ENCODE results near the gene UNC5C. TPM values are rescaled to one million over a fixed set of nuclear protein-coding genes. Genes with fewer than 3 reads are reported as not detected.

Gene UNC5C
- total RNA-seq, 4 donors from 2014 or later, result 0.98 to 2.3 (median 1.2) TPM

GRCh38 chr4:95213366-95213765 is 335.4 kb downstream of the UNC5C start:
- Histone ChIP-seq H3K27me3 (no peaks in the 10 kb centered on the region), H3K36me3 (no peaks in the 10 kb centered on the region), H3K27ac (no peak overlapping the region), H3K4me3 (no peak overlapping the region), H3K9me3 (no peaks in the 10 kb centered on the region), H3K4me1 (no peaks in the 10 kb centered on the region)
- no peak for TF ChIP-seq CTCF (IDR thresholded peaks at IDR 0.05)
- TF ChIP-seq EP300 (IDR thresholded peaks at IDR 0.05), result no peak
- no peak for TF ChIP-seq POLR2AphosphoS5 (IDR thresholded peaks at IDR 0.05)
- no peak for TF ChIP-seq POLR2A (IDR thresholded peaks at IDR 0.05)
- 67% methylated on average over 8 of the region's 8 CpGs for WGBS
- no peak for DNase-seq (ENCODE audit: low spot score in 2 of 2)

GRCh38 chr4:95212692-95213091 is 336.1 kb downstream of the UNC5C start:
- no peak for TF ChIP-seq POLR2A (IDR thresholded peaks at IDR 0.05)
- no peak for TF ChIP-seq CTCF (IDR thresholded peaks at IDR 0.05)
- TF ChIP-seq POLR2AphosphoS5 (IDR thresholded peaks at IDR 0.05), result no peak
- no peak for TF ChIP-seq EP300 (IDR thresholded peaks at IDR 0.05)
- no peak overlapping the region for H3K4me3 ChIP-seq
- no peaks in the 10 kb centered on the region for H3K36me3 ChIP-seq
- no peak for DNase-seq (ENCODE audit: low spot score in 2 of 2)
- no peaks in the 10 kb centered on the region for H3K4me1 ChIP-seq
- 64% methylated on average over 8 of the region's 8 CpGs for WGBS
- H3K27me3 ChIP-seq, result no peaks in the 10 kb centered on the region
- no peaks in the 10 kb centered on the region for H3K9me3 ChIP-seq
- no peak overlapping the region for H3K27ac ChIP-seq

GRCh38 chr4:95209927-95210326 is 338.8 kb downstream of the UNC5C start:
- Histone ChIP-seq H3K27ac (no peak overlapping the region), H3K4me1 (no peaks in the 10 kb centered on the region), H3K9me3 (no peaks in the 10 kb centered on the region), H3K4me3 (no peak overlapping the region), H3K36me3 (no peaks in the 10 kb centered on the region), H3K27me3 (no peaks in the 10 kb centered on the region)
- no peak for DNase-seq (ENCODE audit: low spot score in 2 of 2)
- 58% methylated on average over 1 of the region's 1 CpG for WGBS
- TF ChIP-seq EP300 (IDR thresholded peaks at IDR 0.05) (no peak), POLR2A (IDR thresholded peaks at IDR 0.05) (no peak), CTCF (IDR thresholded peaks at IDR 0.05) (no peak), POLR2AphosphoS5 (IDR thresholded peaks at IDR 0.05) (no peak)

DNA sequence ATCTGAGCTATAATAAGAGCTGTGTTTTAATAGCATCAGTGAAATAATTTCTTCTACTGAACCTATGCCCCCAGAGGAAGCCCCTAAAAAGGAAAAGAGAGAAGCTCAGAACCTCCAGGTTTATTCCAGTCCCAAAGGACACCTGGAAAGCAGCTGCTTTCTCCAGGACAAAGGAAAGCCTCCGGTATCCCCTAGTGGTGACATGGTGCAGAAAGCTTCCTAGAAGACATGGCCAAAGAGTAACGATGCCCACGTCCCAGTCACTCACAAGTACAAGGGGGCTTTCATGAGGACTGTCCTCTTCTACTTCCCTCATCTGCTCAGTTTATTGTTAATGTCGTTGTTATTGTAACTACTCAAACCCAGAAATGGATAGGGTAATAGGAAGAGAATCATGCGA is 343.9 kb downstream of the UNC5C start:
- TF ChIP-seq CTCF (IDR thresholded peaks at IDR 0.05) (no peak), EP300 (IDR thresholded peaks at IDR 0.05) (no peak), POLR2AphosphoS5 (IDR thresholded peaks at IDR 0.05) (no peak), POLR2A (IDR thresholded peaks at IDR 0.05) (no peak)
- WGBS, result 76% methylated on average over 5 of the region's 5 CpGs

GRCh38 chr4:95204267-95204844 is 344.4 kb downstream of the UNC5C start:
- no peak overlapping the region for H3K4me3 ChIP-seq
- no peaks in the 10 kb centered on the region for H3K4me1 ChIP-seq
- DNase-seq (ENCODE audit: low spot score in 2 of 2), result no peak
- H3K27ac ChIP-seq, result no peak overlapping the region
- WGBS, result 86% methylated on average over 8 of the region's 8 CpGs
- H3K36me3 ChIP-seq, result no peaks in the 10 kb centered on the region
- H3K9me3 ChIP-seq, result no peaks in the 10 kb centered on the region
- TF ChIP-seq POLR2AphosphoS5 (IDR thresholded peaks at IDR 0.05), result no peak
- TF ChIP-seq POLR2A (IDR thresholded peaks at IDR 0.05), result no peak
- TF ChIP-seq CTCF (IDR thresholded peaks at IDR 0.05), result no peak
- no peak for TF ChIP-seq EP300 (IDR thresholded peaks at IDR 0.05)
- no peaks in the 10 kb centered on the region for H3K27me3 ChIP-seq

More for the DNA sequence above, 343.9 kb downstream of the UNC5C start:
- Histone ChIP-seq H3K27me3 (no peaks in the 10 kb centered on the region), H3K4me3 (no peak overlapping the region), H3K4me1 (no peaks in the 10 kb centered on the region), H3K36me3 (no peaks in the 10 kb centered on the region), H3K9me3 (no peaks in the 10 kb centered on the region), H3K27ac (no peak overlapping the region)
- no peak for DNase-seq (ENCODE audit: low spot score in 2 of 2)
